ENCODE results near the gene SERPINE1. TPM values are rescaled to one million over a fixed set of nuclear protein-coding genes. Genes with fewer than 3 reads are reported as not detected.

SERPINE1 gene
- total and polyA plus RNA-seq, 2 of the 13 experiments (the other 11 are each of a cell fraction or from before 2014, with no cell fraction given), result 21.2 to 1,576 TPM

DNA sequence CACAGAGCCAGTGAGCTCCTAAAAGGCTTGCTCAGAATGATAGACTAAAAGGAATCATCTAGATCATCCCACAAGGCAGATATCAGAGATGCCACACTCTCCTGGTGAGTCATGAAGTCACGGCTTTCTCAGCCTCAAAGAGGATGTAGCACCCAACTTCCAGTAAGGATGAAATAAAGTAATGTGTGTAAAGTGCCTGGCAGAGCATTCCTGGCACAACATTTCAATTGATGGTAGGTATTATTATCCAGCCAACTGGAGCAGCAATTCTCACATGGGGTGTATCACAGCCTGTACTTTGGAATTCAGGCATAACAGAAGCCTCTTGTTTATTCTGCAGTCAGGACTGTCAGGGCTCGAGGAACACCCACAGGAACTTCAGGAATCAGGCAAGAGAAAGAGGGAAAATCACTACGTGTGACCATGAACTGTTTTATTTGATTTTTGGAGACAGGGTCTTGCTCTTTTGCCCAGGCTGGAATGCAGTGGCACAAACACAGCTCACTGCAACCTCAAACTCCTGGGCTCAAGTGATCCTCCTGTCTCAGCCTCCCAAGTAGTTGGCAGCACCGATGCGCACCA is 58.4 kb downstream of the SERPINE1 start:
- CTCF ChIA-PET (ENCODE audit: low intra/inter-chr PET ratio, low total read pairs), result no interaction called here
- no peaks in the 10 kb centered on the region for H3K79me2 ChIP-seq (ENCODE audit: insufficient read depth, low read length)
- no peak for FAIRE-seq
- no peak overlapping the region for H2AFZ ChIP-seq (ENCODE audit: low read length)
- H3K4me1 ChIP-seq (ENCODE audit: insufficient read depth, low read length), result peaks cover 42% of the 10 kb centered on the region
- no peak overlapping the region for H3K27ac ChIP-seq (ENCODE audit: extremely low read length, insufficient read depth, low read length)
- peak; percentile 57 for DNase-seq (ENCODE audit: low spot score)
- WGBS (ENCODE audit: low lambda C conversion rate), result 25% methylated on average over 5 of the region's 5 CpGs
- POLR2A ChIA-PET, result no interaction called here
- no peaks in the 10 kb centered on the region for H4K20me1 ChIP-seq (ENCODE audit: insufficient read depth, low read length)
- H3K27me3 ChIP-seq (ENCODE audit: control insufficient read depth in 1 of 2, insufficient read depth in 2 of 2, low read length in 2 of 2), result peaks cover 3 to 9% of the 10 kb centered on the region in 2 experiments; a peak in 4 of 5 replicates
- intact Hi-C loops (cut with micrococcal nuclease; ENCODE audit: unreplicated experiment) (no loop called here), in situ Hi-C loops (cut with HindIII; ENCODE audit: extremely low pct_ligation_motif_present, low pct_unique_long_range_greater_than_20kb) (no loop called here)
- ATAC-seq, result peak; percentile 47
- no TSS peak for BruUV-seq (replicated peaks)
- peak overlapping the region; percentile 20; the same call in 1 of the 2 replicates for H3K4me2 ChIP-seq (ENCODE audit: low read depth, low read length)
- H3K9ac ChIP-seq (ENCODE audit: insufficient read depth, low read depth, low read length), result no peak overlapping the region
- no peaks in the 10 kb centered on the region for H3K36me3 ChIP-seq (replicated peaks in 1 of 2; ENCODE audit: control insufficient read depth in 1 of 2, insufficient read depth in 2 of 2, low read length in 2 of 2)
- no peaks in the 10 kb centered on the region for H3K9me3 ChIP-seq (ENCODE audit: low read length)
- H3K4me3 ChIP-seq (replicated peaks in 1 of 3; ENCODE audit: insufficient read depth in 1 of 3, low read depth in 2 of 3, low read length in 3 of 3), result no peak overlapping the region
- TF ChIP-seq PHF21A (CRISPR knock-in tag; IDR thresholded peaks at IDR 0.05) (0 out of 2 replicates have a peak, but pooled peaks have one; percentile 33), SUZ12 (IDR thresholded peaks at IDR 0.05; ENCODE audit: low read depth, low read length) (no peak), CEBPB (IDR thresholded peaks at IDR 0.05; ENCODE audit: borderline replicate concordance, low read depth, low read length) (no peak), ZNF121 (CRISPR knock-in tag; IDR thresholded peaks at IDR 0.05) (peak; percentile 96), ZNF17 (CRISPR knock-in tag; IDR thresholded peaks at IDR 0.05) (no peak), AGO2 (optimal IDR thresholded peaks at IDR 0.05; ENCODE audit: low read depth, low read length) (no peak), ZNF468 (CRISPR knock-in tag; IDR thresholded peaks at IDR 0.05) (no peak), SMYD3 (CRISPR knock-in tag; IDR thresholded peaks at IDR 0.05) (no peak), SP140L (CRISPR knock-in tag; IDR thresholded peaks at IDR 0.05; ENCODE audit: borderline replicate concordance) (no peak), SMARCC2 (IDR thresholded peaks at IDR 0.05) (no peak), SAP130 (CRISPR knock-in tag; IDR thresholded peaks at IDR 0.05; ENCODE audit: low read depth) (peak; percentile 27; the same call in 1 of the 2 replicates), KLF15 (CRISPR knock-in tag; IDR thresholded peaks at IDR 0.05; ENCODE audit: borderline replicate concordance) (no peak), ZNF225 (CRISPR knock-in tag; IDR thresholded peaks at IDR 0.05) (no peak)
- TF ChIP-seq, protein P1, sequence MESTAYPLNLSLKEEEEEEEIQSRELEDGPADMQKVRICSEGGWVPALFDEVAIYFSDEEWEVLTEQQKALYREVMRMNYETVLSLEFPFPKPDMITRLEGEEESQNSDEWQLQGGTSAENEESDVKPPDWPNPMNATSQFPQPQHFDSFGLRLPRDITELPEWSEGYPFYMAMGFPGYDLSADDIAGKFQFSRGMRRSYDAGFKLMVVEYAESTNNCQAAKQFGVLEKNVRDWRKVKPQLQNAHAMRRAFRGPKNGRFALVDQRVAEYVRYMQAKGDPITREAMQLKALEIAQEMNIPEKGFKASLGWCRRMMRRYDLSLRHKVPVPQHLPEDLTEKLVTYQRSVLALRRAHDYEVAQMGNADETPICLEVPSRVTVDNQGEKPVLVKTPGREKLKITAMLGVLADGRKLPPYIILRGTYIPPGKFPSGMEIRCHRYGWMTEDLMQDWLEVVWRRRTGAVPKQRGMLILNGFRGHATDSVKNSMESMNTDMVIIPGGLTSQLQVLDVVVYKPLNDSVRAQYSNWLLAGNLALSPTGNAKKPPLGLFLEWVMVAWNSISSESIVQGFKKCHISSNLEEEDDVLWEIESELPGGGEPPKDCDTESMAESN (CRISPR knock-in tag; conservative IDR thresholded peaks at IDR 0.05), result no peak
- TF ChIP-seq, protein P2, sequence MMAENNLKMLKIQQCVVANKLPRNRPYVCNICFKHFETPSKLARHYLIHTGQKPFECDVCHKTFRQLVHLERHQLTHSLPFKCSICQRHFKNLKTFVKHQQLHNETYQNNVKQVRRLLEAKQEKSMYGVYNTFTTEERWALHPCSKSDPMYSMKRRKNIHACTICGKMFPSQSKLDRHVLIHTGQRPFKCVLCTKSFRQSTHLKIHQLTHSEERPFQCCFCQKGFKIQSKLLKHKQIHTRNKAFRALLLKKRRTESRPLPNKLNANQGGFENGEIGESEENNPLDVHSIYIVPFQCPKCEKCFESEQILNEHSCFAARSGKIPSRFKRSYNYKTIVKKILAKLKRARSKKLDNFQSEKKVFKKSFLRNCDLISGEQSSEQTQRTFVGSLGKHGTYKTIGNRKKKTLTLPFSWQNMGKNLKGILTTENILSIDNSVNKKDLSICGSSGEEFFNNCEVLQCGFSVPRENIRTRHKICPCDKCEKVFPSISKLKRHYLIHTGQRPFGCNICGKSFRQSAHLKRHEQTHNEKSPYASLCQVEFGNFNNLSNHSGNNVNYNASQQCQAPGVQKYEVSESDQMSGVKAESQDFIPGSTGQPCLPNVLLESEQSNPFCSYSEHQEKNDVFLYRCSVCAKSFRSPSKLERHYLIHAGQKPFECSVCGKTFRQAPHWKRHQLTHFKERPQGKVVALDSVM (CRISPR knock-in tag; IDR thresholded peaks at IDR 0.05), result peak; percentile 96
- TF ChIP-seq, protein P3, sequence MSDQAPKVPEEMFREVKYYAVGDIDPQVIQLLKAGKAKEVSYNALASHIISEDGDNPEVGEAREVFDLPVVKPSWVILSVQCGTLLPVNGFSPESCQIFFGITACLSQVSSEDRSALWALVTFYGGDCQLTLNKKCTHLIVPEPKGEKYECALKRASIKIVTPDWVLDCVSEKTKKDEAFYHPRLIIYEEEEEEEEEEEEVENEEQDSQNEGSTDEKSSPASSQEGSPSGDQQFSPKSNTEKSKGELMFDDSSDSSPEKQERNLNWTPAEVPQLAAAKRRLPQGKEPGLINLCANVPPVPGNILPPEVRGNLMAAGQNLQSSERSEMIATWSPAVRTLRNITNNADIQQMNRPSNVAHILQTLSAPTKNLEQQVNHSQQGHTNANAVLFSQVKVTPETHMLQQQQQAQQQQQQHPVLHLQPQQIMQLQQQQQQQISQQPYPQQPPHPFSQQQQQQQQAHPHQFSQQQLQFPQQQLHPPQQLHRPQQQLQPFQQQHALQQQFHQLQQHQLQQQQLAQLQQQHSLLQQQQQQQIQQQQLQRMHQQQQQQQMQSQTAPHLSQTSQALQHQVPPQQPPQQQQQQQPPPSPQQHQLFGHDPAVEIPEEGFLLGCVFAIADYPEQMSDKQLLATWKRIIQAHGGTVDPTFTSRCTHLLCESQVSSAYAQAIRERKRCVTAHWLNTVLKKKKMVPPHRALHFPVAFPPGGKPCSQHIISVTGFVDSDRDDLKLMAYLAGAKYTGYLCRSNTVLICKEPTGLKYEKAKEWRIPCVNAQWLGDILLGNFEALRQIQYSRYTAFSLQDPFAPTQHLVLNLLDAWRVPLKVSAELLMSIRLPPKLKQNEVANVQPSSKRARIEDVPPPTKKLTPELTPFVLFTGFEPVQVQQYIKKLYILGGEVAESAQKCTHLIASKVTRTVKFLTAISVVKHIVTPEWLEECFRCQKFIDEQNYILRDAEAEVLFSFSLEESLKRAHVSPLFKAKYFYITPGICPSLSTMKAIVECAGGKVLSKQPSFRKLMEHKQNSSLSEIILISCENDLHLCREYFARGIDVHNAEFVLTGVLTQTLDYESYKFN (CRISPR knock-in tag; conservative IDR thresholded peaks at IDR 0.05), result 0 out of 2 replicates have a peak, but pooled peaks have one; percentile 29
- TF ChIP-seq, protein P4, sequence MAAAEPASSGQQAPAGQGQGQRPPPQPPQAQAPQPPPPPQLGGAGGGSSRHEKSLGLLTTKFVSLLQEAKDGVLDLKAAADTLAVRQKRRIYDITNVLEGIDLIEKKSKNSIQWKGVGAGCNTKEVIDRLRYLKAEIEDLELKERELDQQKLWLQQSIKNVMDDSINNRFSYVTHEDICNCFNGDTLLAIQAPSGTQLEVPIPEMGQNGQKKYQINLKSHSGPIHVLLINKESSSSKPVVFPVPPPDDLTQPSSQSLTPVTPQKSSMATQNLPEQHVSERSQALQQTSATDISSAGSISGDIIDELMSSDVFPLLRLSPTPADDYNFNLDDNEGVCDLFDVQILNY (CRISPR knock-in tag; conservative IDR thresholded peaks at IDR 0.05), result no peak

All from HepG2 (cell line).